Lower leg skin (tissue), 3 donors: ENCODE results near the gene PAWR.

Experiments
- POLR2A ChIP-seq, 2 donors: fragments of 450-650 bp; IDR thresholded peaks; one replicate each; pipeline ENCODE4 v1.6.1; 2016 to 2017; ENCODE audit warnings: antibody characterized with exemption in 2 of 2, mild to moderate bottlenecking in 1 of 2, moderate library complexity in 1 of 2
- TF ChIP-seq, protein P1 (sequence below), 3 donors: fragments of 450-650 bp; IDR thresholded peaks; one replicate each; pipeline ENCODE4 v1.5.1; 2016; ENCODE audit warnings: antibody characterized with exemption in 3 of 3, mild to moderate bottlenecking in 3 of 3, moderate library complexity in 2 of 3

DNA sequence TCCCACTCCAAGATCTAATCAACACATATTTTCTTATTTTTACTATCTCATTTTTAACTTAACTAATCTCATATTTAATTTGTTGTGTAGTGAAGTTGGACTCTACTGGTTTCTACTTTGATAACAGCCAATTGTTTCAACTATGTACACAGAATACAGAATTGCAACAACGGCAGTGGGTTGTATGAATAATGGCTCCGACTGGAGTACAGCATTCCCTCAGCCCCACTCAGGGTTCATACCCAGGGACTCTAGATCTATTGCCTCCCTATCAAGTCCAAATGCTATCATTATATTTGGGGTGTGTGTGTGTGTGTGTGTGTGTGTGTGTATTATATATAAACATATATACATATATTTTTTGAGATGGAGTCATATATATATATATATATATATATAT is 52.3 kb downstream of the PAWR start:
- TF ChIP-seq, protein P1, sequence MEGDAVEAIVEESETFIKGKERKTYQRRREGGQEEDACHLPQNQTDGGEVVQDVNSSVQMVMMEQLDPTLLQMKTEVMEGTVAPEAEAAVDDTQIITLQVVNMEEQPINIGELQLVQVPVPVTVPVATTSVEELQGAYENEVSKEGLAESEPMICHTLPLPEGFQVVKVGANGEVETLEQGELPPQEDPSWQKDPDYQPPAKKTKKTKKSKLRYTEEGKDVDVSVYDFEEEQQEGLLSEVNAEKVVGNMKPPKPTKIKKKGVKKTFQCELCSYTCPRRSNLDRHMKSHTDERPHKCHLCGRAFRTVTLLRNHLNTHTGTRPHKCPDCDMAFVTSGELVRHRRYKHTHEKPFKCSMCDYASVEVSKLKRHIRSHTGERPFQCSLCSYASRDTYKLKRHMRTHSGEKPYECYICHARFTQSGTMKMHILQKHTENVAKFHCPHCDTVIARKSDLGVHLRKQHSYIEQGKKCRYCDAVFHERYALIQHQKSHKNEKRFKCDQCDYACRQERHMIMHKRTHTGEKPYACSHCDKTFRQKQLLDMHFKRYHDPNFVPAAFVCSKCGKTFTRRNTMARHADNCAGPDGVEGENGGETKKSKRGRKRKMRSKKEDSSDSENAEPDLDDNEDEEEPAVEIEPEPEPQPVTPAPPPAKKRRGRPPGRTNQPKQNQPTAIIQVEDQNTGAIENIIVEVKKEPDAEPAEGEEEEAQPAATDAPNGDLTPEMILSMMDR (IDR thresholded peaks at IDR 0.05), result no peak
- TF ChIP-seq POLR2A (IDR thresholded peaks at IDR 0.05), result no peak
